ENCODE measurements around the gene MRC2.
"Not testable (repeated sequence)": the region's sequence is repeated elsewhere in the genome, so short reads cannot be mapped to it uniquely, and the experiment has no call there.

MRC2 gene

GRCh38 chr17:62627219-62627903, at the start of gene MRC2:
Gene MRC2 (plus strand): TSS chr17:62627670. CDS start chr17:62627803, 133 bp downstream.
- peak; percentile 66 for DNase-seq

- DNase-seq: no peak
Observed at GRCh38 chr17:62578757-62579487, 48.5 kb upstream of the MRC2 start.

- DNase-seq: no peak
Observed at GRCh38 chr17:62580947-62581346, 46.5 kb upstream of the MRC2 start.

- no peak for DNase-seq
Observed at GRCh38 chr17:62581764-62582163, 45.7 kb upstream of the MRC2 start.

GRCh38 chr17:62587554-62587953, 39.9 kb upstream of the MRC2 start:
- no peak for DNase-seq

- no peak for DNase-seq
Observed at GRCh38 chr17:62588109-62588508, 39.4 kb upstream of the MRC2 start.

GRCh38 chr17:62591333-62591732, 36.1 kb upstream of the MRC2 start:
- DNase-seq: no peak

- not testable (repeated sequence) for DNase-seq
Observed at GRCh38 chr17:62591822-62592221, 35.6 kb upstream of the MRC2 start.

GRCh38 chr17:62592341-62593099, 35.0 kb upstream of the MRC2 start:
- DNase-seq: no peak

- no peak for DNase-seq
Observed at GRCh38 chr17:62595484-62595883, 32.0 kb upstream of the MRC2 start.

- DNase-seq: no peak
Observed at GRCh38 chr17:62596662-62597061, 30.8 kb upstream of the MRC2 start.

GRCh38 chr17:62597150-62597549, 30.3 kb upstream of the MRC2 start:
- no peak for DNase-seq

GRCh38 chr17:62597920-62598319, 29.6 kb upstream of the MRC2 start:
- DNase-seq: no peak

GRCh38 chr17:62599964-62600657, 27.4 kb upstream of the MRC2 start:
- no peak for DNase-seq

- DNase-seq: no peak
Observed at GRCh38 chr17:62600805-62601204, 26.7 kb upstream of the MRC2 start.

GRCh38 chr17:62601471-62601870, 26.0 kb upstream of the MRC2 start:
- no peak for DNase-seq

- not testable (repeated sequence) for DNase-seq
Observed at GRCh38 chr17:62603783-62604182, 23.7 kb upstream of the MRC2 start.

GRCh38 chr17:62605588-62605987, 21.9 kb upstream of the MRC2 start:
- DNase-seq: no peak

GRCh38 chr17:62611292-62611691, 16.2 kb upstream of the MRC2 start:
- DNase-seq: no peak

- no peak for DNase-seq
Observed at GRCh38 chr17:62611728-62612127, 15.7 kb upstream of the MRC2 start.

- not testable (repeated sequence) for DNase-seq
Observed at GRCh38 chr17:62612289-62612688, 15.2 kb upstream of the MRC2 start.

GRCh38 chr17:62613095-62613494, 14.4 kb upstream of the MRC2 start:
- not testable (repeated sequence) for DNase-seq

GRCh38 chr17:62614142-62614541, 13.3 kb upstream of the MRC2 start:
- no peak for DNase-seq
